IMR-90 (cell line): ENCODE results near the gene AGK. TPM values are rescaled to one million over a fixed set of nuclear protein-coding genes. Genes with fewer than 3 reads are reported as not detected.

Source experiments
- ATAC-seq: fragments of 200-7000 bp; cut with Tn5 transposase; 2 replicates; pipeline ENCODE4 v1.9.1; 2020; ENCODE audit warnings: low read depth, mild to moderate bottlenecking, moderate library complexity
- BruUV-seq: library from RNA; stranded (reverse); fragments of 400-500 nt; replicated peaks from 2 replicates; lab custom pipeline; 2021; lab: Mats Ljungman, UMichigan
- CTCF ChIA-PET: fragments of 300-600 bp; formaldehyde crosslinking; extraction: SDS; loops from one replicate; lab custom pipeline; 2021; ENCODE audit warnings: antibody characterized with exemption; lab: Yijun Ruan, JAX
- POLR2A ChIA-PET: fragments of 300-600 bp; sonication (Branson Sonifier 250); formaldehyde crosslinking; loops from one replicate; lab custom pipeline; 2022; ENCODE audit warnings: antibody characterized with exemption; ENCODE audit not compliant: unreplicated experiment; lab: Charles Lee
- DNase-seq: peaks from one replicate; pipeline ENCODE4 v3.0.0; 2013
- H2AFZ ChIP-seq: replicated peaks from 2 replicates; pipeline ENCODE3; 2013; ENCODE audit warnings: low read length, mild to moderate bottlenecking; ENCODE audit not compliant: poor library complexity
- H2AK5ac ChIP-seq: 2 replicates; pipeline ENCODE4 v1.6.1; 2013; ENCODE audit warnings: low read depth, low read length, inconsistent platforms
- H2AK9ac ChIP-seq: replicated peaks from 2 replicates; pipeline ENCODE3; 2013; ENCODE audit warnings: mild to moderate bottlenecking, low read depth, low read length, moderate library complexity; ENCODE audit not compliant: poor library complexity
- H2BK120ac ChIP-seq: 2 replicates; pipeline ENCODE4 v1.6.1; 2013; ENCODE audit warnings: low read depth, low read length, inconsistent platforms
- H2BK15ac ChIP-seq: 3 replicates; pipeline ENCODE4 v1.6.1; 2013; ENCODE audit warnings: low read depth, low read length, inconsistent platforms
- H2BK20ac ChIP-seq: 2 replicates; pipeline ENCODE4 v1.6.1; 2013; ENCODE audit warnings: low read depth, mild to moderate bottlenecking, inconsistent platforms, low read length, moderate library complexity
- H2BK5ac ChIP-seq: 2 replicates; pipeline ENCODE4 v1.6.1; 2013; ENCODE audit warnings: mild to moderate bottlenecking, low read depth, low read length, inconsistent platforms; ENCODE audit not compliant: poor library complexity, severe bottlenecking
- H3K14ac ChIP-seq: replicated peaks from 2 replicates; pipeline ENCODE4 v1.6.1; 2013; ENCODE audit warnings: low read depth, low read length, inconsistent platforms
- H3K18ac ChIP-seq: 2 replicates; pipeline ENCODE4 v1.6.1; 2013; ENCODE audit warnings: low read depth, low read length, control low read depth
- H3K23ac ChIP-seq: 2 replicates; pipeline ENCODE4 v1.6.1; 2013; ENCODE audit warnings: low read depth, low read length, inconsistent platforms
- H3K27ac ChIP-seq: 2 replicates; pipeline ENCODE4 v1.5.1; 2013; ENCODE audit warnings: mild to moderate bottlenecking, control low read depth, low read length; ENCODE audit not compliant: insufficient read depth
- H3K27me3 ChIP-seq: 2 replicates; pipeline ENCODE4 v1.6.1; 2013; ENCODE audit warnings: low read length; ENCODE audit not compliant: control insufficient read depth, insufficient read depth
- H3K36me3 ChIP-seq: 2 replicates; pipeline ENCODE4 v1.6.1; 2013; ENCODE audit warnings: low read length, mixed read lengths; ENCODE audit not compliant: control insufficient read depth, insufficient read depth
- H3K4ac ChIP-seq: 2 replicates; pipeline ENCODE4 v1.6.1; 2013; ENCODE audit warnings: low read depth, low read length, inconsistent platforms
- H3K4me1 ChIP-seq: 2 replicates; pipeline ENCODE4 v1.6.1; 2013; ENCODE audit warnings: low read length, mixed read lengths; ENCODE audit not compliant: control insufficient read depth, insufficient read depth
- H3K4me2 ChIP-seq: 2 replicates; pipeline ENCODE4 v1.6.1; 2013; ENCODE audit warnings: low read depth, mild to moderate bottlenecking, control low read depth, low read length, moderate library complexity
- H3K4me3 ChIP-seq: 2 replicates; pipeline ENCODE4 v1.5.1; 2013; ENCODE audit warnings: low read depth, mild to moderate bottlenecking, control low read depth, low read length, moderate library complexity; ENCODE audit not compliant: insufficient read depth
- H3K56ac ChIP-seq: 2 replicates; pipeline ENCODE4 v1.6.1; 2013; ENCODE audit warnings: low read length, inconsistent platforms; ENCODE audit not compliant: insufficient read depth; ENCODE audit errors: extremely low read depth
- H3K79me1 ChIP-seq, 2 experiments: 2 replicates each; pipeline ENCODE4 v1.6.1; 2013; ENCODE audit warnings: low read length in 2 of 2, inconsistent platforms in 1 of 2, low read depth in 1 of 2
- H3K9ac ChIP-seq: 2 replicates; pipeline ENCODE4 v1.6.1; 2013; ENCODE audit warnings: low read depth, low read length, control low read depth
- H3K9me1 ChIP-seq: 2 replicates; pipeline ENCODE4 v1.6.1; 2013; ENCODE audit warnings: low read length, inconsistent platforms; ENCODE audit not compliant: insufficient read depth
- H3K9me3 ChIP-seq: 2 replicates; pipeline ENCODE4 v1.6.1; 2013; ENCODE audit warnings: low read length; ENCODE audit not compliant: control insufficient read depth, insufficient read depth
- H4K20me1 ChIP-seq: 2 replicates; pipeline ENCODE4 v1.6.1; 2013; ENCODE audit warnings: low read length, inconsistent platforms; ENCODE audit not compliant: insufficient read depth
- H4K5ac ChIP-seq: 2 replicates; pipeline ENCODE4 v1.6.1; 2013; ENCODE audit warnings: mild to moderate bottlenecking, low read depth, low read length, control low read depth
- H4K8ac ChIP-seq, 2 experiments: 2 replicates each; pipeline ENCODE4 v1.6.1; 2013; ENCODE audit warnings: low read depth in 2 of 2, low read length in 2 of 2, control low read depth in 1 of 2, inconsistent platforms in 1 of 2
- H4K91ac ChIP-seq: 2 replicates; pipeline ENCODE4 v1.6.1; 2013; ENCODE audit warnings: low read depth, low read length, inconsistent platforms; ENCODE audit not compliant: insufficient read depth
- BHLHE40 ChIP-seq: fragments of 150-350 bp; IDR thresholded peaks from 2 replicates; pipeline ENCODE4 v1.6.1; 2016; ENCODE audit warnings: mild to moderate bottlenecking, low read depth, low read length
- CEBPB ChIP-seq: IDR thresholded peaks from 2 replicates; pipeline ENCODE4 v1.6.1; 2012; ENCODE audit warnings: low read depth, low read length, improper control_type of control experiment
- CHD1 ChIP-seq: IDR thresholded peaks from 2 replicates; pipeline ENCODE4 v1.6.1; 2012; ENCODE audit warnings: low read depth, low read length, improper control_type of control experiment
- CTCF ChIP-seq: conservative IDR thresholded peaks from 2 replicates; pipeline ENCODE4 v1.5.1; 2012; ENCODE audit warnings: mild to moderate bottlenecking, low read depth, low read length, improper control_type of control experiment
- ELK1 ChIP-seq: fragments of 150-350 bp; IDR thresholded peaks from 2 replicates; pipeline ENCODE4 v1.6.1; 2016; ENCODE audit warnings: low read depth, mild to moderate bottlenecking, low read length, moderate library complexity, borderline replicate concordance
- FOS ChIP-seq: fragments of 150-350 bp; IDR thresholded peaks from 2 replicates; pipeline ENCODE4 v1.6.1; 2016; ENCODE audit warnings: low read depth, low read length
- MAFK ChIP-seq: IDR thresholded peaks from 2 replicates; pipeline ENCODE4 v1.6.1; 2012; ENCODE audit warnings: low read depth, low read length, improper control_type of control experiment
- MAZ ChIP-seq: IDR thresholded peaks from 2 replicates; pipeline ENCODE4 v1.6.1; 2012; ENCODE audit warnings: low read depth, mild to moderate bottlenecking, low read length, improper control_type of control experiment, moderate library complexity, borderline replicate concordance
- MXI1 ChIP-seq: IDR thresholded peaks from 2 replicates; pipeline ENCODE4 v1.6.1; 2012; ENCODE audit warnings: low read depth, mild to moderate bottlenecking, low read length, moderate library complexity, borderline replicate concordance
- NFE2L2 ChIP-seq: fragments of 150-350 bp; IDR thresholded peaks from 2 replicates; pipeline ENCODE4 v1.6.1; 2016; ENCODE audit warnings: low read depth, mild to moderate bottlenecking, low read length
- POLR2A ChIP-seq: IDR thresholded peaks from 2 replicates; pipeline ENCODE4 v1.6.1; 2012; ENCODE audit warnings: mild to moderate bottlenecking, low read depth, low read length
- RAD21 ChIP-seq: IDR thresholded peaks from 2 replicates; pipeline ENCODE4 v1.6.1; 2012; ENCODE audit warnings: low read length, improper control_type of control experiment
- RCOR1 ChIP-seq: IDR thresholded peaks from 2 replicates; pipeline ENCODE4 v1.6.1; 2012; ENCODE audit warnings: mild to moderate bottlenecking, low read length, improper control_type of control experiment; ENCODE audit not compliant: insufficient replicate concordance
- RFX5 ChIP-seq: IDR thresholded peaks from 2 replicates; pipeline ENCODE4 v1.8.0; 2012; ENCODE audit warnings: low read depth, mild to moderate bottlenecking, low read length, moderate library complexity
- SMC3 ChIP-seq: fragments of 150-350 bp; IDR thresholded peaks from 2 replicates; pipeline ENCODE4 v1.6.1; 2016; ENCODE audit warnings: low read depth, mild to moderate bottlenecking, antibody characterized with exemption, low read length, moderate library complexity
- USF2 ChIP-seq: fragments of 150-350 bp; IDR thresholded peaks from 2 replicates; pipeline ENCODE4 v1.6.1; 2017; ENCODE audit warnings: mild to moderate bottlenecking, antibody characterized with exemption, low read length, low read depth
- dilution Hi-C: fragments of 300-500 bp; cut with HindIII; formaldehyde crosslinking; loops from one replicate; pipeline ENCODE4 v1.14.3; 2018; ENCODE audit warnings: low sequenced_read_pairs; ENCODE audit not compliant: unreplicated experiment
- in situ Hi-C: fragments of 300-500 bp; cut with MboI; formaldehyde crosslinking; loops from 3 replicates; pipeline ENCODE4 v1.14.3; 2019; ENCODE audit warnings: low sequenced_read_pairs, inconsistent platforms, mixed read lengths
- intact Hi-C: fragments of 100-400 bp; cut with micrococcal nuclease; formaldehyde crosslinking; loops from 2 replicates; pipeline ENCODE4 v1.10.0; 2022
- polyA plus RNA-seq, 3 experiments: library from polyadenylated mRNA; depleted of rRNA; stranded (reverse); fragments of >200 nt; gene quantifications; 2 replicates each; pipeline ENCODE4 v1.2.3, GENCODE V29; 2012; ENCODE audit warnings: low replicate concordance in 1 of 3
- total RNA-seq: library from RNA; depleted of rRNA; stranded (reverse); fragments of >200 nt; gene quantifications from 2 replicates; pipeline ENCODE4 v1.2.3, GENCODE V29; 2012

The AGK gene
- total and polyA plus RNA-seq, 2 of the 4 experiments (the other 2 are of a cell fraction): 35.5 to 37.3 TPM

- H3K27ac ChIP-seq: no peak overlapping the region
- ATAC-seq (no peak), DNase-seq (no peak)
- H4K5ac ChIP-seq: no peak overlapping the region
- no peak overlapping the region for H2BK5ac ChIP-seq
- H4K20me1 ChIP-seq: no peaks in the 10 kb centered on the region
- no peaks in the 10 kb centered on the region for H3K79me1 ChIP-seq
- H3K36me3 ChIP-seq: peaks cover 8% of the 10 kb centered on the region
- H3K14ac ChIP-seq: no peak overlapping the region
- BruUV-seq: no TSS peak
- H3K27me3 ChIP-seq: no peaks in the 10 kb centered on the region
- H2BK15ac ChIP-seq: no peak overlapping the region
- no peaks in the 10 kb centered on the region for H3K9me3 ChIP-seq
- intact Hi-C loops (no loop called here), in situ Hi-C loops (no loop called here), dilution Hi-C loops (no loop called here)
- no peak overlapping the region for H3K9ac ChIP-seq
- no peak overlapping the region for H3K56ac ChIP-seq
- no peak overlapping the region for H2BK120ac ChIP-seq
- H4K8ac ChIP-seq: no peak overlapping the region
- H2AK5ac ChIP-seq: no peak overlapping the region
- no peaks in the 10 kb centered on the region for H3K9me1 ChIP-seq
- POLR2A ChIA-PET: no interaction called here
- H2AFZ ChIP-seq: no peak overlapping the region
- no peak overlapping the region for H3K4ac ChIP-seq
- H2BK20ac ChIP-seq: no peak overlapping the region
- no peak overlapping the region for H4K91ac ChIP-seq
- no peak overlapping the region for H3K18ac ChIP-seq
- no peak overlapping the region for H2AK9ac ChIP-seq
- CTCF ChIA-PET: no interaction called here
- H3K4me3 ChIP-seq: no peak overlapping the region
- no peaks in the 10 kb centered on the region for H3K4me1 ChIP-seq
- H3K4me2 ChIP-seq: no peak overlapping the region
- H3K23ac ChIP-seq: no peak overlapping the region
- TF ChIP-seq CTCF (no peak), RFX5 (no peak), RCOR1 (no peak), CEBPB (no peak), SMC3 (no peak), RAD21 (no peak), ELK1 (no peak), MXI1 (no peak), CHD1 (no peak), MAZ (no peak), FOS (no peak), BHLHE40 (no peak), POLR2A (no peak), NFE2L2 (no peak), MAFK (no peak), USF2 (no peak)
Measured at GRCh38 chr7:141612861-141613260, 61.7 kb downstream of the AGK start.
